Measurements from ENCODE around the gene DHCR7. TPM values are rescaled to one million over a fixed set of nuclear protein-coding genes. Genes with fewer than 3 reads are reported as not detected.

The DHCR7 gene
- total RNA-seq, 6 experiments from 2014 or later = 42.0 to 320 (median 126) TPM

GRCh38 chr11:71456831-71457230, 8.6 kb upstream of the DHCR7 start:
- H3K36me3 ChIP-seq = peaks cover 0 to 62% (median 26%) of the 10 kb centered on the region in 4 donors
- H3K4me1 ChIP-seq = peaks cover 0 to 13% (median 8%) of the 10 kb centered on the region in 4 donors
- H3K9me3 ChIP-seq = no peaks in the 10 kb centered on the region
- no peak overlapping the region for H3K4me3 ChIP-seq
- DNase-seq (peak in 2 of 3 donors; percentile 14 to 46), ATAC-seq (no peak)
- intact Hi-C loops (cut with DNase I) = no loop called here
- 97% methylated on average over 9 of the region's 10 CpGs for WGBS (ENCODE audit: insufficient coverage, low coverage, low lambda C conversion rate, missing lambda C conversion rate)
- no peak for TF ChIP-seq POLR2A (IDR thresholded peaks at IDR 0.05)
- no peak overlapping the region for H3K27ac ChIP-seq
- H3K27me3 ChIP-seq = no peaks in the 10 kb centered on the region

DNA sequence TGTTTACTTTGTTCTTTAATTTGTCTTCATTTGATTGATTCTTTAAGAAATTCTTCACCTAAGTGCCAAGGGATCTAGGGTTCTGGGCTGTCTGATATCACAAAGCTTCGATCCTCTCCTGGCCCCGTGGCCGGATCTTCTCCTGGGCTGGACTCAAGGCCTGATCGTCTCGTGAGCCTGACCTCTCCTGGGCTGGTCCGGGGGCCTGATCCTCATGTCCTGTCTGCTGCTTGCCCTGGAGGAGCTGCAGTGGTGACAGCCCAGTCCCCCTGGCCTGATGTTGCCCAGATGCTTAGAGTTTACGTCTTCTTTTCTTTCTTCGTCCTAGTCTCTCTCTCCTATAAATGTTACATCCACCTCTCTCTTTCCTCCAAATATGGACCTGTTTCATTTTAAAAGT, 8.1 kb upstream of the DHCR7 start:
- H3K4me1 ChIP-seq = peaks cover 3 to 18% (median 11%) of the 10 kb centered on the region in 4 donors
- ATAC-seq (no peak), DNase-seq (peak in 2 of 3 donors; percentile 7 to 49)
- intact Hi-C loops (cut with DNase I) = no loop called here
- no peaks in the 10 kb centered on the region for H3K9me3 ChIP-seq
- TF ChIP-seq CTCF (IDR thresholded peaks at IDR 0.05) (no peak), POLR2A (IDR thresholded peaks at IDR 0.05) (no peak)
- H3K36me3 ChIP-seq = peaks cover 0 to 57% (median 25%) of the 10 kb centered on the region in 4 donors
- H3K27ac ChIP-seq = no peak overlapping the region
- WGBS (ENCODE audit: insufficient coverage, low coverage, low lambda C conversion rate, missing lambda C conversion rate) = 100% methylated on average over 5 of the region's 8 CpGs
- H3K27me3 ChIP-seq = no peaks in the 10 kb centered on the region
- H3K4me3 ChIP-seq = no peak overlapping the region

GRCh38 chr11:71454470-71455113, 6.4 kb upstream of the DHCR7 start:
- ATAC-seq = no peak
- peak in 2 of 3 donors; percentile 34 to 39 for DNase-seq
- 55% methylated on average over 6 of the region's 7 CpGs for WGBS (ENCODE audit: insufficient coverage, low coverage, low lambda C conversion rate, missing lambda C conversion rate)
- TF ChIP-seq POLR2A (IDR thresholded peaks at IDR 0.05) (no peak), CTCF (IDR thresholded peaks at IDR 0.05) (peak; percentile 20 to 44 (median 33))
- Histone ChIP-seq H3K9me3 (no peaks in the 10 kb centered on the region), H3K36me3 (peaks cover 0 to 40% (median 14%) of the 10 kb centered on the region in 4 donors), H3K4me3 (peak overlapping the region in 1 of 3 donors; percentile 66), H3K4me1 (peaks cover 3 to 34% (median 15%) of the 10 kb centered on the region in 4 donors), H3K27me3 (no peaks in the 10 kb centered on the region), H3K27ac (peak overlapping the region in 1 of 3 donors; percentile 85)
- intact Hi-C loops (cut with DNase I) = no loop called here

DNA sequence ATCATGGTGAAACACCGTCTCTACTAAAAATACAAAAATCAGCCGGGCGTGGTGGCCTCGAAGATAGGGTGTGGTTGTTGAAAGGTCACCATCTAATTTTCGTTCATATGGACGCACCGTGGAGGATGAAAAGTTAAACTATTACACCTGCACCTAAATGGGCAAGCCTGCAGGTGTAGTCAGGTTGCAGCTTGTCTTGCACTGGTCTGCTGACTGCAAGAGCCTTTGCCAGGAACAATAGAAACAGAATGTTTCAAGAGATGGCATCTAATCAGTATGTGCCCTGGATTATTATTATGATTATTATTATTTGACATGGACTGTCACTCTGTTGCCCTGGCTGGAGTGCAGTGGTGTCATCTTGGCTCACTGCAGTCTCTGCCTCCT, 5.7 kb upstream of the DHCR7 start:
- intact Hi-C loops (cut with DNase I) = no loop called here
- 13% methylated on average over 7 of the region's 7 CpGs for WGBS (ENCODE audit: insufficient coverage, low coverage, low lambda C conversion rate, missing lambda C conversion rate)

More for the DNA sequence above, 5.7 kb upstream of the DHCR7 start:
- no peak for DNase-seq
- Histone ChIP-seq H3K36me3 (peaks cover 0 to 34% (median 12%) of the 10 kb centered on the region in 4 donors), H3K27me3 (no peaks in the 10 kb centered on the region), H3K27ac (peak overlapping the region in 2 of 3 donors; percentile 54 to 85), H3K4me1 (peaks cover 3 to 36% (median 15%) of the 10 kb centered on the region in 4 donors), H3K4me3 (peak overlapping the region; percentile 66 to 83 (median 82)), H3K9me3 (no peaks in the 10 kb centered on the region)
- ATAC-seq = no peak
- TF ChIP-seq POLR2A (IDR thresholded peaks at IDR 0.05) = no peak
- TF ChIP-seq CTCF (IDR thresholded peaks at IDR 0.05) = no peak
